Putamen (tissue), 1 donor: ENCODE results near the gene ARHGAP22.

Source experiments
- DNase-seq: peaks from one replicate; pipeline ENCODE4 v3.0.0-alpha.2; 2016; ENCODE audit warnings: low spot score

Gene ARHGAP22

GRCh38 chr10:48607356-48608278 is 2.7 kb upstream of the ARHGAP22 start:
- no peak for DNase-seq

GRCh38 chr10:48606530-48607355 is 1.9 kb upstream of the ARHGAP22 start:
- DNase-seq, result no peak

GRCh38 chr10:48605786-48606529 is 1.1 kb upstream of the ARHGAP22 start:
- no peak for DNase-seq

GRCh38 chr10:48604039-48604990 is 558 bp downstream of the ARHGAP22 start:
- no peak for DNase-seq

- no peak for DNase-seq
Observed at GRCh38 chr10:48603421-48604038, 1.3 kb downstream of the ARHGAP22 start.

GRCh38 chr10:48602401-48603135 is 2.3 kb downstream of the ARHGAP22 start:
- DNase-seq, result no peak

- DNase-seq, result no peak
Observed at GRCh38 chr10:48601789-48602188, 3.1 kb downstream of the ARHGAP22 start.

- no peak for DNase-seq
Observed at GRCh38 chr10:48600645-48601505, 4.0 kb downstream of the ARHGAP22 start.

GRCh38 chr10:48599830-48600134 is 5.1 kb downstream of the ARHGAP22 start:
- DNase-seq, result no peak

GRCh38 chr10:48598936-48599829 is 5.7 kb downstream of the ARHGAP22 start:
- DNase-seq, result no peak

GRCh38 chr10:48598243-48598935 is 6.5 kb downstream of the ARHGAP22 start:
- peak; percentile 89 for DNase-seq

- DNase-seq, result no peak
Observed at GRCh38 chr10:48595539-48595932, 9.3 kb downstream of the ARHGAP22 start.

- DNase-seq, result no peak
Observed at GRCh38 chr10:48594803-48595538, 9.9 kb downstream of the ARHGAP22 start.

- no peak for DNase-seq
Observed at GRCh38 chr10:48594371-48594770, 10.5 kb downstream of the ARHGAP22 start.

- DNase-seq, result no peak
Observed at GRCh38 chr10:48592346-48592745, 12.5 kb downstream of the ARHGAP22 start.

GRCh38 chr10:48590945-48591344 is 13.9 kb downstream of the ARHGAP22 start:
- no peak for DNase-seq

GRCh38 chr10:48589266-48589665 is 15.6 kb downstream of the ARHGAP22 start:
- DNase-seq, result no peak
